ENCODE measurements around the gene MAN1A1.

Gene MAN1A1

GRCh38 chr6:119241111-119241465, 108.5 kb downstream of the MAN1A1 start (continued):
- TF ChIP-seq ZNF510 (tag by site-specific recombination; IDR thresholded peaks at IDR 0.05; ENCODE audit: insufficient replicate concordance) (no peak), ZNF654 (tag by site-specific recombination; IDR thresholded peaks at IDR 0.05; ENCODE audit: low read depth) (no peak), ZBTB26 (tag by site-specific recombination; optimal IDR thresholded peaks at IDR 0.05) (no peak), ZNF18 (tag by site-specific recombination; IDR thresholded peaks at IDR 0.05) (no peak), ZSCAN16 (tag by site-specific recombination; IDR thresholded peaks at IDR 0.05) (no peak), ZNF76 (tag by site-specific recombination; IDR thresholded peaks at IDR 0.05; ENCODE audit: borderline replicate concordance, low read depth) (no peak), ZNF174 (tag by site-specific recombination; IDR thresholded peaks at IDR 0.05) (no peak), REST (tag by site-specific recombination; IDR thresholded peaks at IDR 0.05) (no peak), GLIS2 (tag by site-specific recombination; IDR thresholded peaks at IDR 0.05) (no peak), PRDM4 (tag by site-specific recombination; IDR thresholded peaks at IDR 0.05) (no peak), ZXDB (tag by site-specific recombination; IDR thresholded peaks at IDR 0.05) (no peak), KLF9 (tag by site-specific recombination; IDR thresholded peaks at IDR 0.05; ENCODE audit: low read depth) (no peak), ZNF157 (tag by site-specific recombination; IDR thresholded peaks at IDR 0.05) (no peak), GFI1B (tag by site-specific recombination; IDR thresholded peaks at IDR 0.05) (no peak), ZNF660 (tag by site-specific recombination; IDR thresholded peaks at IDR 0.05) (peak; percentile 33; the same call in 1 of the 2 replicates), ZNF155 (tag by site-specific recombination; IDR thresholded peaks at IDR 0.05) (no peak), EGR2 (tag by site-specific recombination; IDR thresholded peaks at IDR 0.05; ENCODE audit: low read depth) (no peak), ZNF629 (tag by site-specific recombination; IDR thresholded peaks at IDR 0.05) (no peak), ZNF2 (tag by site-specific recombination; IDR thresholded peaks at IDR 0.05) (no peak), ZNF221 (tag by site-specific recombination; IDR thresholded peaks at IDR 0.05; ENCODE audit: borderline replicate concordance) (no peak), ZNF670 (tag by site-specific recombination; IDR thresholded peaks at IDR 0.05; ENCODE audit: low read depth) (no peak), ZNF701 (tag by site-specific recombination; IDR thresholded peaks at IDR 0.05) (no peak), ZNF280C (tag by site-specific recombination; IDR thresholded peaks at IDR 0.05) (no peak), ZNF585B (tag by site-specific recombination; IDR thresholded peaks at IDR 0.05) (no peak), PRDM6 (tag by site-specific recombination; IDR thresholded peaks at IDR 0.05) (peak; percentile 74), RBAK (tag by site-specific recombination; IDR thresholded peaks at IDR 0.05) (no peak), YY1 (tag by site-specific recombination; IDR thresholded peaks at IDR 0.05) (no peak), ZNF677 (tag by site-specific recombination; IDR thresholded peaks at IDR 0.05) (no peak)

Data from HEK293 (cell line).